HUES48 (cell line): ENCODE data around the gene CUL7.
"Not testable (repeated sequence)": the region's sequence is repeated elsewhere in the genome, so short reads cannot be mapped to it uniquely, and the experiment has no call there.

Experiments
- H3K27ac ChIP-seq: one replicate; pipeline ENCODE4 v1.7.0; 2013; ENCODE audit warnings: low read depth, low read length, inconsistent platforms
- H3K27me3 ChIP-seq: 2 replicates; pipeline ENCODE4 v1.6.1; 2013; ENCODE audit warnings: mild to moderate bottlenecking, low read length; ENCODE audit not compliant: control insufficient read depth, insufficient read depth
- H3K36me3 ChIP-seq: 2 replicates; pipeline ENCODE4 v1.6.1; 2013; ENCODE audit warnings: low read length; ENCODE audit not compliant: control insufficient read depth, insufficient read depth
- H3K4me1 ChIP-seq: 2 replicates; pipeline ENCODE4 v1.6.1; 2013; ENCODE audit warnings: mild to moderate bottlenecking, low read length; ENCODE audit not compliant: control insufficient read depth, insufficient read depth
- H3K4me3 ChIP-seq: 2 replicates; pipeline ENCODE4 v1.5.1; 2013; ENCODE audit warnings: mild to moderate bottlenecking, low read depth, low read length
- H3K9ac ChIP-seq: 2 replicates; pipeline ENCODE4 v1.6.1; 2013; ENCODE audit warnings: mild to moderate bottlenecking, low read depth, low read length, moderate library complexity
- H3K9me3 ChIP-seq: 2 replicates; pipeline ENCODE4 v1.6.1; 2013; ENCODE audit warnings: low read length; ENCODE audit not compliant: control insufficient read depth, insufficient read depth

CUL7 gene

DNA sequence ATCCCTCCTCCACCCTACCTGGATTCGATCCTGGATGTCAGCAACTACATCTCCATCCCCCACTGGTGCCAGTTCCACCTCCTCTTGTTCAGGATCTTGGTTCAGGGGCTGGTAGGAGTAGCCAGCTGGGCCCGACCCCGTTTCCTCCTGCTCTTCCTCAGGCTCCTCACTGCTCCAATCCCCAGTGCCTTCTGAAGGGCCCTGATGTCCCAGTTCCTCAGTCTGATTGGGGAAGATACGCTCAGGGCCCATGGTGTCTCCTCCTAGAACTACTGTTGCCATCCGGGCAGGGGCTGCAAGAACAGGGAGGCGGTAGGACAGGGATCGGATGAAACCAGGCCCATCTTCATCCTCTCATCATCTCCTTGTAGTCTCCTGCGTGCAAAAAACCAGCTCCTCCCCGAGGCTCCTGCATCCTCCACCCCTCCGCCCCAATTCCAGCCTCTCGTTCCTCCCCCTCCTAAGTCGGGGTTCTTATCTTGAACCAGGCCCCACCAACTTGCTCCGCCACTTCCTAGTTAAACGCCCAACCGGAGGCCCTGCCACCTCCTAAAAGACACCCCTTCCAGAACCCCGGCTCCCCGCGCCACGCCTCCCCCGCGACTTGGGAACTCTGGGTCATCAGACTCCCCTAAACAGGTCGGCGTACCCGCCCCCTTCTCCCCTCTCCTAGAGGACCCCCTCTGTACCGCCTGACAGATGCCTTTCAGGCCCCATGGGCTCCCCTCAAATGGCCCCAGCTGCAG, 40.4 kb downstream of the CUL7 start:
- Histone ChIP-seq H3K36me3 (peaks cover 60% of the 10 kb centered on the region), H3K4me3 (peak overlapping the region; percentile 83), H3K27ac (peak overlapping the region; percentile 8), H3K4me1 (peaks cover 8% of the 10 kb centered on the region), H3K27me3 (no peaks in the 10 kb centered on the region), H3K9ac (peak overlapping the region; percentile 38; the same call in 1 of the 2 replicates), H3K9me3 (no peaks in the 10 kb centered on the region)

DNA sequence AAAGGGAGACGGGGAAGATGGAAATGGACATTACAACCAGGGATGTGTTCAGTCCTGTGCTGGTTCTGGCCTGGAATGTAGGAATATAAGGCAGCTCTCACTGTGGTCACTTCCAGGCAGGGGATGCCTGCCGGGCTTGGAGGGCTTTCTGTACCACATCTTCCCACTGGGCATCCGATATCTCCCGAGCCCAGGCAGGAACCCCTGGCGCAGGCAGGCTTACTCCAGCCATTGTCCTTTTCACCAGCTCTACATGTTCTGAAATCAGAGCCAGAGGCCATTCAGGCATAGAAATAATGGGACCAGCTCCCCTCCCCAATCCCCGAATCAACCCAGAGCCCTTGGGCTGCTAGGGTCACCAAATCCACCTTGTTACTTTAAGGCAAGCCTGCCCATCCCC, 41.3 kb downstream of the CUL7 start:
- H3K27ac ChIP-seq: no peak overlapping the region
- peaks cover 8% of the 10 kb centered on the region for H3K4me1 ChIP-seq
- H3K4me3 ChIP-seq: peak overlapping the region; percentile 83
- peaks cover 60% of the 10 kb centered on the region for H3K36me3 ChIP-seq
- H3K9me3 ChIP-seq: no peaks in the 10 kb centered on the region
- H3K27me3 ChIP-seq: no peaks in the 10 kb centered on the region
- H3K9ac ChIP-seq: no peak overlapping the region

DNA sequence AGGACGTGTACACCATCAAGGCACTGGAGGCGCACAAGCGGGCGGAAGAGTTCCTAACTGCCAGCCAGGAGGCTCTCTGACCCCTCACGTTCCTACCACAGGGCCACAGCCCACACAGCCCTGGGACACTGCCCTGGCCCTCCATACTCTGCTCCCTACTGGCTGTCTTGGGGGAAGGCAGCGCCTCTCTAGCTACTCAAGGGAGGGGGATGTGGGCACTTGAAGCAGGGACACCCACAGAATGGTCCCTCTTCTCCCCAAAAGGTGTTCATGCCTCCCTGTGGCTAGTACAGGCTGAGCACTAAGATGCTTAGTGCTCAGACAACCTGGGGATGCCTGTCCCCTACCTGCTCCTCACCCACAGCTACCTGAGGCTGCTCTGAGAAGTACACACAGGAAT, 42.4 kb downstream of the CUL7 start:
- no peak overlapping the region for H3K4me3 ChIP-seq
- no peaks in the 10 kb centered on the region for H3K9me3 ChIP-seq
- no peaks in the 10 kb centered on the region for H3K27me3 ChIP-seq
- H3K27ac ChIP-seq: no peak overlapping the region
- peaks cover 63% of the 10 kb centered on the region for H3K36me3 ChIP-seq
- H3K4me1 ChIP-seq: peaks cover 8% of the 10 kb centered on the region
- no peak overlapping the region for H3K9ac ChIP-seq

DNA sequence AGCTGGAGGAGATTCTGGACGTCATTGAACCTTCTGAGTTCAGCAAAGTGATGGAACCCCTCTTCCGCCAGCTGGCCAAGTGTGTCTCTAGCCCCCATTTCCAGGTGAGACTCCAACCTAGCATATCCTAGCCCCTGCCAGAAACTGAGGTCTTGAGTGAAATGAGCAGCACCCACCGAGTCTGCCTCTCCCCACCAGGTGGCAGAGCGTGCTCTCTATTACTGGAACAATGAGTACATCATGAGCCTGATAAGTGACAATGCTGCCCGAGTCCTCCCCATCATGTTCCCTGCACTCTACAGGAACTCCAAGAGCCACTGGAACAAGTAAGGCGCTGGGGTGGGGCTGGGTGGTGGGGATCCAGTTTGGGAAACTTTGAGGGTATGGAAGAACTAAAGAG, 44.5 kb downstream of the CUL7 start:
- H3K4me1 ChIP-seq: peaks cover 8% of the 10 kb centered on the region
- H3K36me3 ChIP-seq: peaks cover 69% of the 10 kb centered on the region
- H3K27me3 ChIP-seq: no peaks in the 10 kb centered on the region
- no peak overlapping the region for H3K27ac ChIP-seq
- no peak overlapping the region for H3K4me3 ChIP-seq
- H3K9ac ChIP-seq: no peak overlapping the region
- H3K9me3 ChIP-seq: no peaks in the 10 kb centered on the region

DNA sequence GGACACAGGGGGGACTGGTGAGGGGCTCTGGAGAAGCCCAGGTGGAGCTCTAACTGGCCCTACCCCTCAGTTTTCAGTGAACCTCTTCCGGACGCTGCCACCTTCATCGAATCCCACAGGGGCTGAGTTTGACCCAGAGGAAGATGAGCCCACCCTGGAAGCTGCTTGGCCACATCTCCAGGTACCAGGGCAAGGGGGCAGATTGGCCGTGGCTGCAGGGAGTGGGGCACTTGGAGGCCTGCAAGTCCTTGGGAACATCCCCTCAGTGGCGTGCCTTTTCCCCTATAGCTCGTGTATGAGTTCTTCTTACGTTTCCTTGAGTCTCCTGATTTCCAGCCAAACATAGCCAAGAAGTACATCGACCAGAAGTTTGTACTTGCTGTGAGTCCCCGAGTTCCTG, 46.5 kb downstream of the CUL7 start:
- Histone ChIP-seq H3K4me1 (no peaks in the 10 kb centered on the region), H3K27ac (no peak overlapping the region), H3K4me3 (no peak overlapping the region), H3K9ac (no peak overlapping the region), H3K27me3 (no peaks in the 10 kb centered on the region), H3K36me3 (peaks cover 61% of the 10 kb centered on the region), H3K9me3 (no peaks in the 10 kb centered on the region)

DNA sequence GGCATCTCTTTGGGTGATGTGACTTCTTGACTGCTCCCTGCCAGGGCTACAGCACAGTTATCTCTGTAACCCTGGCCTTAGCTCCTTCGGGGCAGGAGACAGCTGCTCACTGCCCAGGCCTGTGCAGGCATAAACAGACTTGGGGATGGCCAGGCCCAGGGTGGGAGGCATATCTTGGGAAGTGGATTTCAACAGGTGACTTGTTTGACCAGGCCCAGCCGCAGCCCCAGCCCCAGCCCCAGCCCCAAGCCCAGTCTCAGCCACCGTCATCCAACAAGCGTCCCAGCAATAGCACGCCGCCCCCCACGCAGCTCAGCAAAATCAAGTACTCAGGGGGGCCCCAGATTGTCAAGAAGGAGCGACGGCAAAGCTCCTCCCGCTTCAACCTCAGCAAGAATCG, 47.4 kb downstream of the CUL7 start:
- no peaks in the 10 kb centered on the region for H3K9me3 ChIP-seq

DNA sequence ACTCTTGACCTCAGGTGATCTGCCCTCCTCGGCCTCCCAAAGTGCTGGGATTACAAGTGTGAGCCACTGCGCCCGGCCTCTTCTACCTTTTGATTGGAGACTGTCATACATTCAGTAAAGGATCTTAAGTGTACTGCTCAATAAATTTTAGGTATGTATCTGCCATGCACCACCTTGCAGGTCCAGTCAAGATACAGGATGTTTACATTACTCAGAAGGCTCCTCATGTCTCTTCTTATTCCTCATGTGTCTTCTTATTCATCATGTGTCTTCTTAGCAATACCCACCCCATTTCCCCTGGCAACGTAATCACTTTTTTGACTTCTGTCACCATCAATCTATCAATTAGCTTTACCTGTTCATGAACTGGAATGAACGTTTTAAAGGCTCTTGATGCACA, 47.8 kb downstream of the CUL7 start:
- Histone ChIP-seq H3K36me3 (peaks cover 48% of the 10 kb centered on the region), H3K9ac (no peak overlapping the region), H3K9me3 (no peaks in the 10 kb centered on the region), H3K4me3 (no peak overlapping the region), H3K27me3 (no peaks in the 10 kb centered on the region), H3K27ac (no peak overlapping the region), H3K4me1 (no peaks in the 10 kb centered on the region)

More for the DNA sequence above, 47.4 kb downstream of the CUL7 start:
- Histone ChIP-seq H3K4me3 (no peak overlapping the region), H3K4me1 (no peaks in the 10 kb centered on the region), H3K27ac (no peak overlapping the region), H3K27me3 (no peaks in the 10 kb centered on the region), H3K9ac (no peak overlapping the region), H3K36me3 (peaks cover 52% of the 10 kb centered on the region)

DNA sequence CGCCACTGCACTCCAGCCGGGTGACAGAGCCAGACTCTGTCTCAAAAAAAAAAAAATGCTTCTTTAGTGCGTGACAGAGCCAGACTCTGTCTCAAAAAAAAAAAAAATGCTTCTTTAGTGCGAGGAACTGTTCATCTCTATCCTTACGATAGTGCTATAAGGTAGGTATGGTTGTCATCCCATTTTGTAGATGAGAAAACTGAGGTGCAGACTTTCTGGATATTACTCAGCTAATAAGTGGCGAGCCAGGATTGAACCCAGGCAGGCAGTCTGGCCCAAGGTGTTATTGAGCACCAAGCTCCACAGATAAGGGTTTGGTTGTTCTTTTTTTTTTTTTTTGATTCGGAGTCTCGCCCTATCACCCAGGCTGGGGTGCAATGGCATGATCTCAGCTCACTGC, 51.8 kb downstream of the CUL7 start:
- Histone ChIP-seq H3K36me3 (peaks cover 9% of the 10 kb centered on the region), H3K9ac (no peak overlapping the region), H3K9me3 (no peaks in the 10 kb centered on the region)

DNA sequence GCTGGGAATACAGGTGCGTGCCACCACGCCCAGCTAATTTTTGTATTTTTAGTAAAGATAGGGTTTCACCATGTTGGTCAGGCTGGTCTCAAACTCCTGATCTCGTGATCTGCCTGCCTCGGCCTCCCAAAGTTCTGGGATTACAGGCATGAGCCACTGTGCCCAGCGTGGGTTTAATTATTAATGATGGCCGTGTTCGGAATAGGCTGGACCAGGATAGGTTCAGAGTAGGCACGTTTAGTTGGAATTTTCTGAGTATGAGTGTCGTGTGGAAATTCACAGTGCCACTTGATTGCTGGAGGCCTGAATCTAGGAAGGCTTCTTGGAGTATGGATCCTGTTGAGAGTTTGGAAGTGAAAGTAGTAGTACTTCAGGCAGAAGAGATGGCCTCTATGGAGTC, 55.4 kb downstream of the CUL7 start:
- H3K36me3 ChIP-seq, H3K27ac ChIP-seq, H3K27me3 ChIP-seq, H3K9ac ChIP-seq, H3K4me3 ChIP-seq, H3K9me3 ChIP-seq, H3K4me1 ChIP-seq: not testable (repeated sequence)

More for the DNA sequence above, 51.8 kb downstream of the CUL7 start:
- Histone ChIP-seq H3K4me1 (no peaks in the 10 kb centered on the region), H3K27ac (no peak overlapping the region), H3K4me3 (no peak overlapping the region), H3K27me3 (no peaks in the 10 kb centered on the region)

DNA sequence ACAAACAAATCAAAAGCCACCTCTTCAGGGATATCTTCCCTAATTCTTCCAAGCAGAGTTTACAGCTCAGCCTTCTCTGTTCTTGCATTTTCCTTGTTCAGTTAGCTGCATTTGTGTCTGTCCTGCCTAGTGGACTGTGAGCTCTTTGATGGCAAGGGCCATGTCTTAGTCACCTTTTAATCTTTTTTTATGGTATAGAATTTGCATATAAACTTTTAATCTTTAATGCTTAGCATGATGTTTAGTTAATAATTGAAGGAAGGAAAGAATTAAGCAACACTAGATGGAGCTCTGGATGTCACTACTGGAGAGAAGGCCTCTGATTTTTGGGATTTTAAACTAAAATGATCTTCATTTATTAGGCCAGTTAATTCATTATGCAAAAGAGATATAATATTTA, 57.1 kb downstream of the CUL7 start:
- H3K27ac ChIP-seq: no peak overlapping the region
- H3K4me3 ChIP-seq: no peak overlapping the region
- H3K36me3 ChIP-seq: peaks cover 8% of the 10 kb centered on the region; the same call in 1 of the 2 replicates
- no peaks in the 10 kb centered on the region for H3K4me1 ChIP-seq
- no peak overlapping the region for H3K9ac ChIP-seq
- no peaks in the 10 kb centered on the region for H3K9me3 ChIP-seq
- no peaks in the 10 kb centered on the region for H3K27me3 ChIP-seq

DNA sequence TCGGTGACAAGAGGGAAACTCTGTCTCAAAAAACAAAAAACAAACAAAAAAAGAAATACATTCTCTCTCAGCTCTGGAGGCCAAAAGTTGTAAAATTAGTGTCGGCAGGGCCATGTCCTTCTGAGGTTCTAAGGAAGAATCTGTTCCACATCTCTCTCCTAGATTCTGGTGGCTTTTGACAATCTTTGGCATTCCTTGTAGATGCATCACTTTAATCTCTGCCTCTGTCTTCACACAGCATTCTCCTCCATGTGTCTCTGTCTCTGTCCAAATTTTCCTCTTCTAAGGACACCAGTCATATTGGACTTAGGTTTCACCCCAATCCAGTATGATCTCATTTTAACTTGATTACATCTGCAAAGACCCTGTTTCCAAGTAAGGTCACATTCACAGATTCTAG, 60.2 kb downstream of the CUL7 start:
- H3K9me3 ChIP-seq: no peaks in the 10 kb centered on the region
- H3K27ac ChIP-seq: no peak overlapping the region
- no peak overlapping the region for H3K9ac ChIP-seq
- no peaks in the 10 kb centered on the region for H3K27me3 ChIP-seq
- H3K36me3 ChIP-seq: peaks cover 34% of the 10 kb centered on the region
- H3K4me1 ChIP-seq: no peaks in the 10 kb centered on the region
- H3K4me3 ChIP-seq: no peak overlapping the region
